Parathyroid adenoma (tissue), 2 donors: ENCODE results near the gene TNFRSF8.

Experiments used
- H2AFZ ChIP-seq: fragments of 300-600 bp; sonication (generic); one replicate; pipeline ENCODE4 v1.7.0; 2017; ENCODE audit warnings: antibody characterized with exemption, mild to moderate bottlenecking
- H3K27ac ChIP-seq: fragments of 300-600 bp; sonication (generic); one replicate; pipeline ENCODE4 v1.7.0; 2017
- H3K27me3 ChIP-seq: fragments of 300-600 bp; sonication (generic); one replicate; pipeline ENCODE4 v1.7.0; 2017; ENCODE audit warnings: low read length; ENCODE audit not compliant: control insufficient read depth, insufficient read depth
- H3K36me3 ChIP-seq: fragments of 300-600 bp; sonication (generic); one replicate; pipeline ENCODE4 v1.7.0; 2017; ENCODE audit warnings: low read length; ENCODE audit not compliant: control insufficient read depth, insufficient read depth
- H3K4me1 ChIP-seq: fragments of 300-600 bp; sonication (generic); one replicate; pipeline ENCODE4 v1.7.0; 2017; ENCODE audit warnings: control low read depth
- H3K4me2 ChIP-seq: fragments of 300-600 bp; sonication (generic); one replicate; pipeline ENCODE4 v1.7.0; 2017; ENCODE audit warnings: low read length
- H3K4me3 ChIP-seq: fragments of 300-600 bp; sonication (generic); one replicate; pipeline ENCODE4 v1.7.0; 2017; ENCODE audit warnings: low read depth, low read length
- H3K79me2 ChIP-seq: fragments of 300-600 bp; sonication (generic); one replicate; pipeline ENCODE4 v1.7.0; 2017; ENCODE audit warnings: control low read depth
- H3K9ac ChIP-seq: fragments of 300-600 bp; sonication (generic); one replicate; pipeline ENCODE4 v1.7.0; 2017; ENCODE audit warnings: mild to moderate bottlenecking
- H3K9me3 ChIP-seq: fragments of 300-600 bp; sonication (generic); one replicate; pipeline ENCODE4 v1.7.0; 2017; ENCODE audit warnings: low read length; ENCODE audit not compliant: control insufficient read depth
- TF ChIP-seq, protein P1 (sequence below): fragments of 300-600 bp; sonication (generic); IDR thresholded peaks from one replicate; pipeline ENCODE4 v1.7.0; 2017; ENCODE audit warnings: antibody characterized with exemption, mild to moderate bottlenecking
- donor health status: primary hyperparathyroidism.

TNFRSF8 gene

DNA sequence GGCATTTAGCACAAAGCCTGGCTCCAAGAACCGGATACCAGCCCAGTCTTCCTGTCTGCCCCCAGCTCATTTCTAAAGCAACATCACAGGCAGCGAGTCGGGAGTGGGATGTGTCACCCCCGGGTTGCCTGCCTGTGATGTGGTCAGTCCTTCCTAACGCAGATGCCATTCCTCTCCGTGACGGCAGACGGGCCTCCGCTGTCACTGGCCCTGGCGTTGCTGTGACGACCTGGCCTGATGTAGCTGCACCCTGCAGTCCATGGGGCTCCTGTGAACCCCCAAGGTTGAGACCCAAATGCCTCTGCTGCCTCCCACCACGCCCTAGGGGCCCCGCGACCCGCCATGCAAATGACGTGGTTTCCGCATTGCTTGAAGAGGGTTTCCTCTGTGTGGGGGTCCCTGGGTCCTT, 116.0 kb downstream of the TNFRSF8 start:
- H3K9me3 ChIP-seq: no peaks in the 10 kb centered on the region
- no peaks in the 10 kb centered on the region for H3K27me3 ChIP-seq
- H3K9ac ChIP-seq: no peak overlapping the region
- no peak overlapping the region for H3K4me3 ChIP-seq
- no peaks in the 10 kb centered on the region for H3K4me1 ChIP-seq
- H3K79me2 ChIP-seq: no peaks in the 10 kb centered on the region
- no peak overlapping the region for H3K27ac ChIP-seq
- TF ChIP-seq, protein P1, sequence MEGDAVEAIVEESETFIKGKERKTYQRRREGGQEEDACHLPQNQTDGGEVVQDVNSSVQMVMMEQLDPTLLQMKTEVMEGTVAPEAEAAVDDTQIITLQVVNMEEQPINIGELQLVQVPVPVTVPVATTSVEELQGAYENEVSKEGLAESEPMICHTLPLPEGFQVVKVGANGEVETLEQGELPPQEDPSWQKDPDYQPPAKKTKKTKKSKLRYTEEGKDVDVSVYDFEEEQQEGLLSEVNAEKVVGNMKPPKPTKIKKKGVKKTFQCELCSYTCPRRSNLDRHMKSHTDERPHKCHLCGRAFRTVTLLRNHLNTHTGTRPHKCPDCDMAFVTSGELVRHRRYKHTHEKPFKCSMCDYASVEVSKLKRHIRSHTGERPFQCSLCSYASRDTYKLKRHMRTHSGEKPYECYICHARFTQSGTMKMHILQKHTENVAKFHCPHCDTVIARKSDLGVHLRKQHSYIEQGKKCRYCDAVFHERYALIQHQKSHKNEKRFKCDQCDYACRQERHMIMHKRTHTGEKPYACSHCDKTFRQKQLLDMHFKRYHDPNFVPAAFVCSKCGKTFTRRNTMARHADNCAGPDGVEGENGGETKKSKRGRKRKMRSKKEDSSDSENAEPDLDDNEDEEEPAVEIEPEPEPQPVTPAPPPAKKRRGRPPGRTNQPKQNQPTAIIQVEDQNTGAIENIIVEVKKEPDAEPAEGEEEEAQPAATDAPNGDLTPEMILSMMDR: no peak
- H3K4me2 ChIP-seq: no peak overlapping the region
- no peaks in the 10 kb centered on the region for H3K36me3 ChIP-seq
- H2AFZ ChIP-seq: no peak overlapping the region

DNA sequence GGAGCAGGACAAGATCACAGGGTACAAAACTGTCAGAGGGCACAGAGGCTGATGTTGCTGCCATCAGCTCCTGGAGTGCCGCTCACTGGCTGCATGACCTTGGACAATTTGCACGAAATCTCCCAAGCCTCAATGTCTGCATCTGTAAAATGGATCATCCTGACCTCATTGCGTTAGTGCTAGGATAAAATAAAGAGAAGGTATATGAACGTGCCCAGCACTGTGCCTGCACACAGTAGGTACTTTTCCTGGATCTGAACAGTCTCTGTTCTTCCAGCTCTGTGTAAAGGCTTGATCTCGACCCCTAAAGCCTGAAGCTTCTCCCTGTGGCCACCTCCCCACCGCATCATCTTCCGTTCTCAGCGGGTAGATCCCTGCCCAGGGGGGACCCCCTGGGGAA, 116.6 kb downstream of the TNFRSF8 start:
- Histone ChIP-seq H3K4me1 (no peaks in the 10 kb centered on the region), H3K9me3 (no peaks in the 10 kb centered on the region), H3K27me3 (no peaks in the 10 kb centered on the region), H3K4me2 (no peak overlapping the region), H2AFZ (no peak overlapping the region), H3K9ac (no peak overlapping the region), H3K79me2 (no peaks in the 10 kb centered on the region), H3K4me3 (no peak overlapping the region), H3K36me3 (no peaks in the 10 kb centered on the region), H3K27ac (peak overlapping the region; percentile 36)
- TF ChIP-seq, protein P1: no peak

DNA sequence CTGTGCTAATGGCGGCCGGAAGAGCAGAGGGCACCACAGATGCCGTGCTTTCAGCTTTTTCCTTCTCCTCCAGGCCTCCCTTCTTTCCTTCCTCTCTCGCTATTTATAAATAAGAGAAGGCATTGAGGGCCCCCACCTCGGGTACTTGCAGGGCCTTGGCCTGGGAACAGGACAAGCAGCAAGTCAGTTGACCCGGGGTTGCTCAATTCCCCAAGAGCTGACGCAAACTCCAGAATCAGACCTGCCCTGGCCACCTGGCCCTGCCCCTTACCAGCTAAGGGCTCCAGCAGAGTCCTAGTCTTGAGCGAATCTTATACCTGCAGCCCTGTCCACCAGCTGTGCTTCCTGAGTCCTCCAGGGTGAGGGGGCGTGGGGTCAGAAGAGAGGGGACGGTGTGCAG, 117.2 kb downstream of the TNFRSF8 start:
- H3K27me3 ChIP-seq: no peaks in the 10 kb centered on the region
- H3K36me3 ChIP-seq: no peaks in the 10 kb centered on the region
- no peak overlapping the region for H2AFZ ChIP-seq
- H3K9ac ChIP-seq: no peak overlapping the region
- no peaks in the 10 kb centered on the region for H3K79me2 ChIP-seq
- no peak overlapping the region for H3K27ac ChIP-seq
- H3K9me3 ChIP-seq: no peaks in the 10 kb centered on the region
- no peak overlapping the region for H3K4me3 ChIP-seq
- H3K4me2 ChIP-seq: no peak overlapping the region
- TF ChIP-seq, protein P1: no peak
- no peaks in the 10 kb centered on the region for H3K4me1 ChIP-seq

DNA sequence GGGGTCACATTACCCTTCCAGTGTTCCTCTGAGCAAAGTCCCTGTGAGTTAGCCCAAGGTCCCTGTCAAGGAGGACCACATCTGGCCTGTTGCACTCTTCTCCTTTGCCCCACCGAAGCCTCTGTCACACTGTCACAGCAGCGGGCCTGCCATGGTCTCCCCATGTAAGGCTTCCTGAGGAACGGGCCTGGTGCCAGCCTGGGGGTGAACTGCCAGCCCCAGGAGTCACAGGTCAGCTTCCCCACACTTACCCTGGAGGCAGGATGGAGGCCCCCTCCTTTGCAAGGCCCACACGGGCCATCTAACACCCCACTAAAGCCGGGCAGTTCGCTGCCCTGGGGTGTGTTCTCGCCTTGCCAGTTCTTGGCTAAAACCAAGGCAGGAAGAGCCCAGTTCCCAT, 117.8 kb downstream of the TNFRSF8 start:
- Histone ChIP-seq H3K9ac (no peak overlapping the region), H3K4me3 (no peak overlapping the region), H3K79me2 (no peaks in the 10 kb centered on the region), H3K9me3 (no peaks in the 10 kb centered on the region), H2AFZ (no peak overlapping the region), H3K36me3 (no peaks in the 10 kb centered on the region), H3K4me1 (no peaks in the 10 kb centered on the region), H3K27me3 (no peaks in the 10 kb centered on the region), H3K27ac (no peak overlapping the region), H3K4me2 (no peak overlapping the region)
- TF ChIP-seq, protein P1: no peak

DNA sequence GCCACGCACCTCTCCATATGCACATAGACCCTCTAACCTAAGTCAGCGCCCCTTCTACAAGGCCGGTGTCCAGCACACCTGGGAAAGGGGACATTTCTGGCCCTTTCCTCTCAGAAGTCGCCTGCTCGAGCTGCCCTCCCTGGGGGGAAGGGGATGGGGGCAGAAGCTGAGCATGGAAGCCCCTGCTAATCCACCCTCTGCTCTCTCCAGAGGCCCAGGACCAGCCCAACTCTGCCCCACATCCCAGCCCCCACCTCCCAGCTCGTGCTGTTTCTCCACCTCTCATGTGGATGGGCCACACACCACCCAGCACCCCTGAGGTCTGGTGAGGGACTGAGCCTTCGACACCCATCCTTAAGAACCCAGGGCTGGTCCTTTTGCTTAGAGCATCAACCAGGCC, 118.5 kb downstream of the TNFRSF8 start:
- H3K9me3 ChIP-seq: no peaks in the 10 kb centered on the region
- no peak overlapping the region for H3K4me2 ChIP-seq
- H3K4me1 ChIP-seq: no peaks in the 10 kb centered on the region
- H3K9ac ChIP-seq: no peak overlapping the region
- no peaks in the 10 kb centered on the region for H3K79me2 ChIP-seq
- no peak overlapping the region for H3K27ac ChIP-seq
- H3K36me3 ChIP-seq: no peaks in the 10 kb centered on the region
- TF ChIP-seq, protein P1: no peak
- H2AFZ ChIP-seq: no peak overlapping the region
- H3K4me3 ChIP-seq: no peak overlapping the region
- no peaks in the 10 kb centered on the region for H3K27me3 ChIP-seq
